ENCODE results near the gene PPFIA4. TPM values are rescaled to one million over a fixed set of nuclear protein-coding genes. Genes with fewer than 3 reads are reported as not detected.

Gene PPFIA4
- total and polyA plus RNA-seq, 9 of the 15 experiments (the other 6 are each of a cell fraction or from before 2014, with no cell fraction given): 0.07 to 12.0 (median 0.70) TPM

DNA sequence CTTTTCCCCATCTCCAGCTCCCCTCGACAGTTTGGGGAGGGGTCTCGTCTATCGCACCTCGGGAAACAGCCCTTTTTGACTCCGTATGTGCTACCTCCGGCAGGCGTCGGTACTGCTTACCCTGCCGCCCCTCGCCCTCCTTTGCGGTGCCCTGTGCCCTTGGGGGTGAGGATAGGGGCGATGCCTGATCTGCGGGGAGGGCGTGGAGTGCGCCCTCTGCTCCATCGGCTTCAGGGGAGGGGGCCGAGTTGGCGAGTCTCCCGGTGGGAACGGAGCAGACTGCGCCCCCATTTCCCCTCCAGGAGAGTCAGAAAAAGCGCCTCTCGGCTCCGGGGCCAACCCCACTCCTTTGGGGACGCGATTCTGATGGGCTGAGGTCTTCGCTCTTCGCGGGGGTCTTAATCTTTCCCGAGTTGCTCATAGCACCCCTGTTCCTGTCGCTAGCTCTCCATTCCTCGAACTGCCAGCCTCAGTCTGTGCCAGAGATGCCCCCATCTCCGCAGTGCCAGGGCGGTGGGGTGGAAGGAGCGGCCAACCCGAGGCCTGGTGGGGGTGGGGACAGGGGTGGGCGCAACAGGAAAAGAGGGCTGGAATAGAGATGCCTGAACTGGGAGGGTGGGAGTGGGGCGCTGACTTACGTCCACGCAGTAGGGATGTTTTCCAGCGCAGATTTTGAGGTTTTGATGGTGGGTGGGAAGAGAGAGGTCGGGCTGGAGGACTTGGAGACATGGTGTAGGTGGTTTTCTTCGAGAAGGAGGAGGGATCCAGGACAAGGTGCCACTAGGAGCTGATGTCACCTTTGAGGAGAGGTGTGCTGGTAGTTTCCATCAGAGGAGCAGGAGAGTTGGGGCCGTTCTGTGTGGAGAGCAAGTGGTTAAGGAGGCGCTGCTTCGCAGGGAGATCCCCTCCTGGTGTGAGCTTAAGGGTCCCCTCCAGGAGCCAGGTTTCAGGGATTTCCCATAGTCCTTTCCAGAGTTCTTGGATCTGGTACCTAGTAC is 674 bp downstream of the PPFIA4 start (continued):
- TF ChIP-seq, protein P1, sequence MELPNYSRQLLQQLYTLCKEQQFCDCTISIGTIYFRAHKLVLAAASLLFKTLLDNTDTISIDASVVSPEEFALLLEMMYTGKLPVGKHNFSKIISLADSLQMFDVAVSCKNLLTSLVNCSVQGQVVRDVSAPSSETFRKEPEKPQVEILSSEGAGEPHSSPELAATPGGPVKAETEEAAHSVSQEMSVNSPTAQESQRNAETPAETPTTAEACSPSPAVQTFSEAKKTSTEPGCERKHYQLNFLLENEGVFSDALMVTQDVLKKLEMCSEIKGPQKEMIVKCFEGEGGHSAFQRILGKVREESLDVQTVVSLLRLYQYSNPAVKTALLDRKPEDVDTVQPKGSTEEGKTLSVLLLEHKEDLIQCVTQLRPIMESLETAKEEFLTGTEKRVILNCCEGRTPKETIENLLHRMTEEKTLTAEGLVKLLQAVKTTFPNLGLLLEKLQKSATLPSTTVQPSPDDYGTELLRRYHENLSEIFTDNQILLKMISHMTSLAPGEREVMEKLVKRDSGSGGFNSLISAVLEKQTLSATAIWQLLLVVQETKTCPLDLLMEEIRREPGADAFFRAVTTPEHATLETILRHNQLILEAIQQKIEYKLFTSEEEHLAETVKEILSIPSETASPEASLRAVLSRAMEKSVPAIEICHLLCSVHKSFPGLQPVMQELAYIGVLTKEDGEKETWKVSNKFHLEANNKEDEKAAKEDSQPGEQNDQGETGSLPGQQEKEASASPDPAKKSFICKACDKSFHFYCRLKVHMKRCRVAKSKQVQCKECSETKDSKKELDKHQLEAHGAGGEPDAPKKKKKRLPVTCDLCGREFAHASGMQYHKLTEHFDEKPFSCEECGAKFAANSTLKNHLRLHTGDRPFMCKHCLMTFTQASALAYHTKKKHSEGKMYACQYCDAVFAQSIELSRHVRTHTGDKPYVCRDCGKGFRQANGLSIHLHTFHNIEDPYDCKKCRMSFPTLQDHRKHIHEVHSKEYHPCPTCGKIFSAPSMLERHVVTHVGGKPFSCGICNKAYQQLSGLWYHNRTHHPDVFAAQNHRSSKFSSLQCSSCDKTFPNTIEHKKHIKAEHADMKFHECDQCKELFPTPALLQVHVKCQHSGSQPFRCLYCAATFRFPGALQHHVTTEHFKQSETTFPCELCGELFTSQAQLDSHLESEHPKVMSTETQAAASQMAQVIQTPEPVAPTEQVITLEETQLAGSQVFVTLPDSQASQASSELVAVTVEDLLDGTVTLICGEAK (IDR thresholded peaks at IDR 0.05): peak; percentile 44
- TF ChIP-seq, protein P1 (CRISPR knock-in tag; IDR thresholded peaks at IDR 0.05): no peak
- TF ChIP-seq KDM2B (CRISPR knock-in tag; IDR thresholded peaks at IDR 0.05): no peak
- TF ChIP-seq STAT6 (CRISPR knock-in tag; IDR thresholded peaks at IDR 0.05): 0 out of 2 replicates have a peak, but pooled peaks have one; percentile 6
- TF ChIP-seq NCOA6 (IDR thresholded peaks at IDR 0.05): peak; percentile 36; the same call in 1 of the 2 replicates
- peak; percentile 73 for TF ChIP-seq POLR2G (IDR thresholded peaks at IDR 0.05; ENCODE audit: low read depth, low read length)
